Measurements from ENCODE around the gene SMIM14.
"Not testable (repeated sequence)": the region's sequence is repeated elsewhere in the genome, so short reads cannot be mapped to it uniquely, and the experiment has no call there.

The SMIM14 gene

DNA sequence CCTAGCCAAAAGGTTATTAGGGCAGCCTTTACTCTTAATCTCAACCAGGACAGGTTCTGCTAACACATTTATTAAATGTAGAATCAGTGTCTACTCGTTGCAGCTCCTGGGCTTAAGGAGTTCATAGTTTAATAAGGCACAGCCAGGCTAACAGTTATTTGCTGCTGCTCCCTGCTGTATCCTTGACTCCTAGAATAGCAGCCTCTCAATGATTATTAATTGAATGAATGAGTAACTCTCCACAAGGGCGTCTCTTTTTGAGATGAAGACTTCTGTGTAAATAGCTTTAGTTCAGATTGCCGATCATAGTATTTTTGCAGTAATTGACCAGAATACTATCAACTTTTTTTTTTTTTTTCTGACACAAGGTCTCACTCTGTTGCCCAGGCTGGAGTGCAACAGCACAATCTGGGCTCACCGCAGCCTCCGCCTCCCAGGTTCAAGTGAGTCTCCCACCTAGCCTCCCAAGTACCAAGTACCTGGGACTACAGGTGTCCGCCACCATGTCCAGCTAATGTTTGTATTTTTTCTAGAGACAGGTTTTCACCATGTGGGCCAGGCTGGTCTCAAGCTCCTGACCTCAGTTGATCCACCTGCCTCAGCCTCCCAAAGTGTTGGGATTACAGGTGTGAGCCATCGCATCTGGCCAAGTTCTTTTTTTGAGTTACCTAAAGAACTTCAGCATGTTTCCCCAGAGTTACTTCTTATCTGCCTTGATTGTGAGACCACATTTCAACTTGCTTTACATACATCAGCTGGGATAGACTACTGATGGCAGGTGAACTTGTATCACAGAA, 114.3 kb downstream of the SMIM14 start:
- FAIRE-seq (no peak), DNase-seq (ENCODE audit: insufficient read length, low spot score) (no peak)
- TF ChIP-seq CTCF (IDR thresholded peaks at IDR 0.05; ENCODE audit: insufficient read depth, missing control alignments): no peak

DNA sequence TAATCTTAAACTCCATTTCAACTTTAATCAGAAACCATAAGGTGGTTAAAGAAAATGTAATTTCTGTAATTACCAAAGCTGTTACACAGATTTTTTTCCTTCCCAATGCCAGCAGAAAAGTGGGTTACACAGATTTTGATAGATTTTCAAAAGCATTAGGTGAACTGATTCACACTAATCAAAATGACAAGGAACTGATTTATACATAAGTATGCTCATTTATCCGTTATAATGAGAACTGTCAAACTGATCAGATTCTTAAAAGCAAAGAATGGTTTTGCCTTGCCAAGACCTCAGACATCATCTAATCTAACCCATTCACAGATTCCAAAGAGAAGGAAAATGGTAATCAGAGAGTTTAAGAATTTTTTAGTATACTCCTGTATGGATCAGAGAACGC, 116.6 kb downstream of the SMIM14 start:
- DNase-seq (ENCODE audit: insufficient read length, low spot score) (no peak), FAIRE-seq (no peak)
- TF ChIP-seq CTCF (IDR thresholded peaks at IDR 0.05; ENCODE audit: insufficient read depth, missing control alignments): no peak

DNA sequence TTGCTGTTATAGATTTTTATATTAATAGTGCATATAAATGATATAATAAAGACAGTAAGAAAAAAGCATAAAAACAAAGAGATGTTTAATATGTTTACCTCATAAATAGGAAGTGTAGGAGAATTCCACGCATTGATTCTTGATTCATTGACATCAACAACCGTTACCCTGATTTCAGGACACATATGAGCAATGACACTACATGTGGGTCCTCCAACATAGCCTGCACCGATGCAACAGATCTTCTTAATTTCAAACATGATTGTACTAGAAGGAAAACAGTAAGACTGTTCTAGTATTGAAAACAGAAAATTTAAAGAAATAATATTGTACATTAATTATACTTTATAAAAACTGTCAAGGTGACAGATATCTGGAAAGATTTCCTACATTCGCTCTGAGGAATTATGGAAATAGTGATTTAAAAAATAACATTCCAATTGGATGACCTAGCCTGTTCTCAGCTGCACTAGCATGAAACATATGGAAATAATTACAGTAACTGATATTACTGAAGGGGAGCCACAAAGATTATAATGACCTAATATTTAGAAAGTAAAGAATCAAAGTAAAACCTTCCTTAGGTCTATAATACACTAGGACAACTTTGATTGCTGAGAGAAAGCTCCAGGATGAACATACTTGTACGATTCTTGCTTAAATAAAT, 117.3 kb downstream of the SMIM14 start:
- FAIRE-seq: no peak

GRCh38 chr4:39518484-39518883, 120.2 kb downstream of the SMIM14 start:
- DNase-seq (ENCODE audit: insufficient read length, low spot score): no peak
- TF ChIP-seq CTCF (IDR thresholded peaks at IDR 0.05; ENCODE audit: insufficient read depth, missing control alignments): no peak
- FAIRE-seq: no peak

More for the DNA sequence above, 117.3 kb downstream of the SMIM14 start:
- TF ChIP-seq CTCF (IDR thresholded peaks at IDR 0.05; ENCODE audit: insufficient read depth, missing control alignments): no peak
- no peak for DNase-seq (ENCODE audit: insufficient read length, low spot score)

- FAIRE-seq (no peak), DNase-seq (ENCODE audit: insufficient read length, low spot score) (no peak)
- TF ChIP-seq CTCF (IDR thresholded peaks at IDR 0.05; ENCODE audit: insufficient read depth, missing control alignments): no peak
These were observed 122.2 kb downstream of the SMIM14 start for GRCh38 chr4:39516407-39516966.

DNA sequence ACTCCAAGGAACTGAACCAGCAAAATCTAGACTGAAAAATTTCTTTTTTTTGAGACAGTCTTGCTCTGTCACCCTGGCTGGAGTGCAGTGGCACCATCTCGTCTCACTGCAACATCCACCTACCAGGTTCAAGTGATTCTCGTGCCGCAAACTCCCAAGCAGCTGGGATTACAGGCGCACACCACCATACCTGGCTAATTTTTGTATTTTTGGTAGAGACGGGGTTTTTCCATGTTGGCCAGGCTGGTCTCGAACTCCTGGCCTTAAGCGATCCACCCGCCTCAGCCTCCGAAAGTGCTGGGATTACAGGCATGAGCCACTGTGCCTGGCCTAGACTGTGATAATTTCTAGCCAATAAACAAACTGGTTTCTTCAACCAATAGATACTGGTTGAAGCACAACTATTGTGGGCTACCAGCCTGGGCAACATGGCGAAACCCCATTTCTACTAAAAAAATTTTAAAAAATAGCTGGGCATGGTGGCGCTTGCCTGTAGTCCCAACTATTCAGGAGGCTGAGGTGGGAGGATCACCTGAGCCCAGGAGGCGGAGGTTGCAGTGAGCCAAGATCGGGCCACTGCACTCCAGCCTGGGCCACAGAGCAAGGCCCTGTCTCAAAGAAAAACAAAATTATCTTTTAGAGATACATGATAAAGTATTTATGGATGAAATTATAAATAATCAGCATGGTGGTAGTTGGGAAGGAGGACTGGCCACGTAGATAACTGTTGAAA, 122.8 kb downstream of the SMIM14 start:
- DNase-seq (ENCODE audit: insufficient read length, low spot score); FAIRE-seq: not testable (repeated sequence)

DNA sequence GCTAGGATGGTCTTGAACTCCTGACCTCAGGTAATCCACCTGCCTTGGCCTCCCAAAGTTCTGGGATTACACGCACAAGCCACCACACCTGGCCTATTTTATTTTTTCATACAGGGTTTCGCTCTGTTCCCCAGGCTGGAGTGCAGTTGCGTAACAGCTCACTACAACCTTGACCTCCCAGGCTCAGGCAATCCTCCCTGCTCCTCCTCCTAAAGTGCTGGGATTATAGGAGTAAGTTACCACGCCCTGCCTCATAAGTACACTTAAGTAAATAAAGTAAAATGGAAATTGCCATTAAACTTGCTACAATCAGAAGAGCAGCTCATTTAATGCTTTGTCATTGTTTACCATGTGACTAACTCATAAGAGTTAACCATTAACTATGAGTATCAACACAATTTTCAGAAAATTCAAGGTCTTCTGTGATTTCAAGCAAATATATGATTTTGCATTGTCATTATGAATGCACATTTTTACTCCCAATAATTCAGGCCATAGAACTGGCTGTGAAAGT, 123.7 kb downstream of the SMIM14 start:
- FAIRE-seq: no peak
- TF ChIP-seq CTCF (IDR thresholded peaks at IDR 0.05; ENCODE audit: insufficient read depth, missing control alignments): no peak
- no peak for DNase-seq (ENCODE audit: insufficient read length, low spot score)

DNA sequence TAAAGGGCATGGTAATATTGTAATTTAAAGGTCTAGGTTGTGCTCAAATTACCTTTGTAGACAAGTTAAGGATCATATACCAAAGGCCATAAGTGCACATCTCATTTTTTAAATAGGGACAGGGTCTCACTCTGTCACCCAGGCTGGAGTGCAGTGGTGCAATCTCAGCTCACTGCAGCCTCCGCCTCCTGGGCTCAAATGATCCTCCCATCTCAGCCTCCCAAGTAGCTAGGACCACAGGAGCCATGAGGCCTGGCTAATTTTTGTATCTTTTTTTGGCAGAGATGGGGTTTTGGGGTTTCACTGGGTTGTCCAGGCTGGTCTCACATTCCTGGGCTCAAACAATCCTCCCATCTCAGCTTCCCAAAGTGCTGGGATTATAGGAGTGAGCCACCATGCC, 124.4 kb downstream of the SMIM14 start:
- not testable (repeated sequence) for FAIRE-seq; DNase-seq (ENCODE audit: insufficient read length, low spot score)

All from D721Med (cell line).